CD4-positive, alpha-beta T cell (primary cell): Measurements from ENCODE around the gene GPAM. TPM values are rescaled to one million over a fixed set of nuclear protein-coding genes. Genes with fewer than 3 reads are reported as not detected.

Experiments
- ATAC-seq: fragments of 200-7000 bp; cut with Tn5 transposase; one replicate; pipeline ENCODE4 v1.10.0; 2022; ENCODE audit warnings: mild to moderate bottlenecking; ENCODE audit not compliant: poor library complexity
- CTCF ChIA-PET: fragments of 350-600 bp; sonication (Branson Sonifier 250); formaldehyde crosslinking; loops from one replicate; lab custom pipeline; 2021; ENCODE audit warnings: antibody characterized with exemption, inconsistent platforms; lab: Charles Lee
- POLR2A ChIA-PET: fragments of 350-600 bp; sonication (Branson Sonifier 250); formaldehyde crosslinking; loops from one replicate; lab custom pipeline; 2021; ENCODE audit warnings: antibody characterized with exemption, inconsistent platforms; lab: Charles Lee
- DNase-seq, 14 experiments: peaks; one replicate each; pipeline ENCODE4 v3.0.0-alpha.2; 2013 to 2020; ENCODE audit warnings: mixed read lengths in 2 of 14
- H3K27ac ChIP-seq, 2 donors: one replicate each; pipeline versions ENCODE4 v1.5.1 to v1.7.0; 2013; ENCODE audit warnings: low read length in 2 of 2, low read depth in 1 of 2, mild to moderate bottlenecking in 1 of 2
- H3K27me3 ChIP-seq, 2 experiments: 1 replicate in 1 of 2; 2 replicates in 1 of 2; pipeline versions ENCODE4 v1.6.1 to v1.7.0; 2013; ENCODE audit warnings: low read length in 2 of 2, control low read depth in 1 of 2, mild to moderate bottlenecking in 1 of 2, moderate library complexity in 1 of 2; ENCODE audit not compliant: insufficient read depth in 2 of 2, control insufficient read depth in 1 of 2
- H3K36me3 ChIP-seq: one replicate; pipeline ENCODE4 v1.6.1; 2013; ENCODE audit warnings: low read length, control low read depth; ENCODE audit not compliant: insufficient read depth
- H3K4me1 ChIP-seq: one replicate; pipeline ENCODE4 v1.6.1; 2013; ENCODE audit warnings: low read length, control low read depth; ENCODE audit not compliant: insufficient read depth
- H3K4me3 ChIP-seq: one replicate; pipeline ENCODE4 v1.5.1; 2013; ENCODE audit warnings: mild to moderate bottlenecking, low read length, moderate library complexity
- H3K9me3 ChIP-seq, 2 experiments: 1 replicate in 1 of 2; 2 replicates in 1 of 2; pipeline versions ENCODE4 v1.6.1 to v1.7.0; 2013; ENCODE audit warnings: low read length in 2 of 2, mild to moderate bottlenecking in 2 of 2, control low read depth in 1 of 2, moderate library complexity in 1 of 2; ENCODE audit not compliant: control insufficient read depth in 1 of 2, insufficient read depth in 1 of 2
- H3K27ac Mint-ChIP-seq: one replicate; pipeline ENCODE4 v1.8.0; 2020; ENCODE audit warnings: mixed read lengths
- H3K27me3 Mint-ChIP-seq: one replicate; pipeline ENCODE4 v1.8.0; 2021; ENCODE audit warnings: mixed read lengths
- H3K36me3 Mint-ChIP-seq: one replicate; pipeline ENCODE4 v1.8.0; 2021; ENCODE audit warnings: low read depth, mixed read lengths
- H3K4me1 Mint-ChIP-seq: one replicate; pipeline ENCODE4 v1.8.0; 2021; ENCODE audit warnings: low read depth, mixed read lengths
- H3K4me3 Mint-ChIP-seq: one replicate; pipeline ENCODE4 v1.8.0; 2020; ENCODE audit warnings: mild to moderate bottlenecking, mixed read lengths
- H3K9me3 Mint-ChIP-seq: one replicate; pipeline ENCODE4 v1.8.0; 2020; ENCODE audit warnings: mixed read lengths
- CTCF ChIP-seq: fragments of 200-600 bp; IDR thresholded peaks from one replicate; pipeline ENCODE4 v1.8.0; 2022; ENCODE audit warnings: antibody characterized with exemption, mild to moderate bottlenecking
- intact Hi-C, 2 experiments: fragments of 100-400 bp; cut with DNase I in 1 of 2; cut with micrococcal nuclease in 1 of 2; formaldehyde crosslinking; loops; one replicate each; pipeline versions ENCODE4 v1.15.1 to v1.9.0; 2023 to 2025; cut with DNase I, micrococcal nuclease
- total RNA-seq, 174 experiments: library from RNA in 2 of 174; stranded (reverse) in 2 of 174; gene quantifications; one replicate each; pipeline ENCODE4 v1.2.3 and lab custom pipeline; 2021 to 2026

GPAM gene
- total RNA-seq, 2 experiments from 2014 or later = 4.8 to 6.7 TPM

DNA sequence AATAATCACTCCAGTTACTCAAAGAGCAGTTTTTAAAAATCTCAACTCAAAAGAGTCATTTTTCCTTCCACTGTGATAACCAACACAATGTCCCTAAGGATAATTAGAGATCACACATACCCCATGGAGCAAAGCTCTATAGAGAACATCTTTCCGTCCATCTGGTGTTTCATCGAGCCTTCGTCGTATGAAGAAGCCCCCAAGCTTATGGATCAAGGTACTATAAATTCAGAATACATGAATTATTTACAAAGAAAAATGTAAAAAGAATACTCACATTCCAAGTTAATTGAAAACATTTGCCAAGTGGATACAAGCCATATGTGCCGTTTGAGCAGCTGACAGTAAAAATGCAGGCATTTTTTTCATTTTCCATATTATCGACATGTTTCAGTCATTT lies 14.8 kb downstream of the GPAM start:
- Histone ChIP-seq H3K4me1 (no peaks in the 10 kb centered on the region), H3K4me3 (no peak overlapping the region), H3K9me3 (no peaks in the 10 kb centered on the region), H3K36me3 (peaks cover 70% of the 10 kb centered on the region), H3K27me3 (no peaks in the 10 kb centered on the region), H3K27ac (no peak overlapping the region)
- TF ChIP-seq CTCF = no peak
- no peak for ATAC-seq
- ChIA-PET POLR2A (no interaction called here), CTCF (no interaction called here)
- H3K27me3 Mint-ChIP-seq = no peaks in the 10 kb centered on the region
- peaks cover 91% of the 10 kb centered on the region for H3K36me3 Mint-ChIP-seq
- no peak overlapping the region for H3K27ac Mint-ChIP-seq
- intact Hi-C loops = no loop called here
- DNase-seq = no peak
- no peak overlapping the region for H3K4me3 Mint-ChIP-seq
- H3K4me1 Mint-ChIP-seq = no peaks in the 10 kb centered on the region
- H3K9me3 Mint-ChIP-seq = no peaks in the 10 kb centered on the region

GRCh38 chr10:112166800-112167199 lies 16.8 kb downstream of the GPAM start:
- Histone ChIP-seq H3K4me3 (no peak overlapping the region), H3K36me3 (peaks cover 64% of the 10 kb centered on the region), H3K4me1 (no peaks in the 10 kb centered on the region), H3K9me3 (no peaks in the 10 kb centered on the region), H3K27me3 (no peaks in the 10 kb centered on the region), H3K27ac (no peak overlapping the region)
- POLR2A ChIA-PET = no interaction called here
- TF ChIP-seq CTCF = no peak
- H3K27me3 Mint-ChIP-seq = no peaks in the 10 kb centered on the region
- no peak for ATAC-seq
- H3K36me3 Mint-ChIP-seq = peaks cover 88% of the 10 kb centered on the region
- CTCF ChIA-PET = no interaction called here
- no peak overlapping the region for H3K4me3 Mint-ChIP-seq
- intact Hi-C loops = no loop called here
- H3K27ac Mint-ChIP-seq = no peak overlapping the region
- H3K4me1 Mint-ChIP-seq = no peaks in the 10 kb centered on the region
- DNase-seq = no peak
- no peaks in the 10 kb centered on the region for H3K9me3 Mint-ChIP-seq

GRCh38 chr10:112161757-112162518 lies 21.6 kb downstream of the GPAM start:
- no peak overlapping the region for H3K27ac Mint-ChIP-seq
- H3K27ac ChIP-seq = no peak overlapping the region
- no peak overlapping the region for H3K4me3 ChIP-seq
- POLR2A ChIA-PET = no interaction called here
- no peaks in the 10 kb centered on the region for H3K27me3 Mint-ChIP-seq
- H3K4me1 ChIP-seq = no peaks in the 10 kb centered on the region
- no peak for DNase-seq
- no peaks in the 10 kb centered on the region for H3K4me1 Mint-ChIP-seq
- H3K36me3 ChIP-seq = peaks cover 68% of the 10 kb centered on the region
- no peaks in the 10 kb centered on the region for H3K9me3 Mint-ChIP-seq
- intact Hi-C loops = no loop called here
- no peak for ATAC-seq
- H3K9me3 ChIP-seq = no peaks in the 10 kb centered on the region
- H3K27me3 ChIP-seq = no peaks in the 10 kb centered on the region
- no peak for TF ChIP-seq CTCF
- H3K4me3 Mint-ChIP-seq = no peak overlapping the region
- CTCF ChIA-PET = interaction anchor here (1.8 kb wide), 1 partner anchor 10 kb away, joined by 3 read pairs; no protein-coding TSS in a partner anchor
- H3K36me3 Mint-ChIP-seq = peaks cover 89% of the 10 kb centered on the region
